ENCODE results near the gene CCDC40. TPM values are rescaled to one million over a fixed set of nuclear protein-coding genes. Genes with fewer than 3 reads are reported as not detected.
A peak's percentile ranks its signal among the peaks of the same experiment; 100 is the strongest.

The CCDC40 gene
- total and polyA plus RNA-seq, 2 of the 13 experiments (the other 11 are each of a cell fraction or from before 2014, with no cell fraction given): 4.1 to 5.5 TPM

GRCh38 chr17:80035937-80036714, at the start of gene CCDC40 (continued):
- TF ChIP-seq ELF1 (CRISPR knock-in tag; IDR thresholded peaks at IDR 0.05) (peak; percentile 54), MXD4 (CRISPR knock-in tag; IDR thresholded peaks at IDR 0.05) (peak; percentile 99), DR1 (CRISPR knock-in tag; IDR thresholded peaks at IDR 0.05) (no peak; the same call in none of the 2 replicates), SMYD3 (CRISPR knock-in tag; IDR thresholded peaks at IDR 0.05) (no peak), TEAD3 (CRISPR knock-in tag; optimal IDR thresholded peaks at IDR 0.05; ENCODE audit: borderline replicate concordance) (no peak), DMAP1 (CRISPR knock-in tag; IDR thresholded peaks at IDR 0.05) (peak; percentile 82), NR1H2 (CRISPR knock-in tag; IDR thresholded peaks at IDR 0.05; ENCODE audit: borderline replicate concordance, low read depth) (0 out of 2 replicates have a peak, but pooled peaks have one; percentile 23), ZNF597 (CRISPR knock-in tag; IDR thresholded peaks at IDR 0.05) (no peak), GMEB1 (CRISPR knock-in tag; IDR thresholded peaks at IDR 0.05; ENCODE audit: borderline replicate concordance) (peak; percentile 63; the same call in 1 of the 2 replicates), ZNF224 (CRISPR knock-in tag; IDR thresholded peaks at IDR 0.05) (peak; percentile 92; the same call in 1 of the 2 replicates), ZNF761 (CRISPR knock-in tag; conservative IDR thresholded peaks at IDR 0.05) (0 out of 2 replicates have a peak, but pooled peaks have one; percentile 15), ZBTB34 (CRISPR knock-in tag; IDR thresholded peaks at IDR 0.05) (peak; percentile 4; the same call in 1 of the 2 replicates), ZNF781 (CRISPR knock-in tag; IDR thresholded peaks at IDR 0.05; ENCODE audit: borderline replicate concordance, not compliant biosample characterization) (peak; percentile 50), CREB1 (IDR thresholded peaks at IDR 0.05) (peak; percentile 1; the same call in 1 of the 2 replicates), CREB1 (CRISPR knock-in tag; IDR thresholded peaks at IDR 0.05) (no peak), ZNF17 (CRISPR knock-in tag; IDR thresholded peaks at IDR 0.05) (no peak), ZIK1 (CRISPR knock-in tag; IDR thresholded peaks at IDR 0.05; ENCODE audit: borderline replicate concordance, low read depth) (peak; percentile 47; the same call in 1 of the 2 replicates), ZNF790 (CRISPR knock-in tag; IDR thresholded peaks at IDR 0.05; ENCODE audit: borderline replicate concordance) (peak; percentile 80; the same call in 1 of the 2 replicates), HOXA9 (CRISPR knock-in tag; IDR thresholded peaks at IDR 0.05; ENCODE audit: borderline replicate concordance) (peak; percentile 73; the same call in 1 of the 2 replicates), ARNTL (CRISPR knock-in tag; IDR thresholded peaks at IDR 0.05) (no peak), ZBTB2 (CRISPR knock-in tag; IDR thresholded peaks at IDR 0.05; ENCODE audit: low read depth) (peak; percentile 77; the same call in 1 of the 2 replicates), ZNF83 (CRISPR knock-in tag; IDR thresholded peaks at IDR 0.05; ENCODE audit: borderline replicate concordance) (no peak)
